ENCODE results near the gene FADS2. TPM values are rescaled to one million over a fixed set of nuclear protein-coding genes. Genes with fewer than 3 reads are reported as not detected.

Gene FADS2
- total and polyA plus RNA-seq, 9 of the 15 experiments (the other 6 are each of a cell fraction or from before 2014, with no cell fraction given): 2.9 to 42.8 (median 16.2) TPM

DNA sequence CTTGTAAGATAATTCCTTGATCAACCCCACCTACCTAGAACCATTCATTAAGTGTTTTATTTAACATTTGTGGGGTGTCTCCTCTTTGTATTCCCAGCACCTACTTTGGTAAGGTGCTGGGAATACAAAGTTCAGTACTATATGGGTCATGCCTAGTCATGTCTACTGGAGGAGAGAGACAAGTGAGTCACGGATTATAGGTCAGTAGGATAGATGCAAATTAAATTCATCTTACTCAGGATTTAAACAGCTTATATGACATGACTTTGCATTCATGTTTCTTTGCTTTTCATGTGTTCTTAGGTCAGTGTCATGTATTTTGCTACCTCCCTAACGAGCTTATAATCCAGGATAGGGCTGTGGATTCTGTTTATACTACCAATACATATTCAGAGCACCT lies 7.9 kb upstream of the FADS2 start (continued):
- TF ChIP-seq, protein P1, sequence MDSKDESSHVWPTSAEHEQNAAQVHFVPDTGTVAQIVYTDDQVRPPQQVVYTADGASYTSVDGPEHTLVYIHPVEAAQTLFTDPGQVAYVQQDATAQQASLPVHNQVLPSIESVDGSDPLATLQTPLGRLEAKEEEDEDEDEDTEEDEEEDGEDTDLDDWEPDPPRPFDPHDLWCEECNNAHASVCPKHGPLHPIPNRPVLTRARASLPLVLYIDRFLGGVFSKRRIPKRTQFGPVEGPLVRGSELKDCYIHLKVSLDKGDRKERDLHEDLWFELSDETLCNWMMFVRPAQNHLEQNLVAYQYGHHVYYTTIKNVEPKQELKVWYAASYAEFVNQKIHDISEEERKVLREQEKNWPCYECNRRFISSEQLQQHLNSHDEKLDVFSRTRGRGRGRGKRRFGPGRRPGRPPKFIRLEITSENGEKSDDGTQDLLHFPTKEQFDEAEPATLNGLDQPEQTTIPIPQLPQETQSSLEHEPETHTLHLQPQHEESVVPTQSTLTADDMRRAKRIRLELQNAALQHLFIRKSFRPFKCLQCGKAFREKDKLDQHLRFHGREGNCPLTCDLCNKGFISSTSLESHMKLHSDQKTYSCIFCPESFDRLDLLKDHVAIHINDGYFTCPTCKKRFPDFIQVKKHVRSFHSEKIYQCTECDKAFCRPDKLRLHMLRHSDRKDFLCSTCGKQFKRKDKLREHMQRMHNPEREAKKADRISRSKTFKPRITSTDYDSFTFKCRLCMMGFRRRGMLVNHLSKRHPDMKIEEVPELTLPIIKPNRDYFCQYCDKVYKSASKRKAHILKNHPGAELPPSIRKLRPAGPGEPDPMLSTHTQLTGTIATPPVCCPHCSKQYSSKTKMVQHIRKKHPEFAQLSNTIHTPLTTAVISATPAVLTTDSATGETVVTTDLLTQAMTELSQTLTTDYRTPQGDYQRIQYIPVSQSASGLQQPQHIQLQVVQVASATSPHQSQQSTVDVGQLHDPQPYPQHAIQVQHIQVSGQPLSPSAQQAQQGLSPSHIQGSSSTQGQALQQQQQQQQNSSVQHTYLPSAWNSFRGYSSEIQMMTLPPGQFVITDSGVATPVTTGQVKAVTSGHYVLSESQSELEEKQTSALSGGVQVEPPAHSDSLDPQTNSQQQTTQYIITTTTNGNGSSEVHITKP (IDR thresholded peaks at IDR 0.05; ENCODE audit: partially characterized antibody): no peak
- TF ChIP-seq HINFP (tag; conservative IDR thresholded peaks at IDR 0.05; ENCODE audit: low read depth) (no peak), PTRF (tag; IDR thresholded peaks at IDR 0.05) (no peak), KDM5B (IDR thresholded peaks at IDR 0.05; ENCODE audit: insufficient replicate concordance, low read depth, low read length) (no peak), FOSL1 (tag; conservative IDR thresholded peaks at IDR 0.05) (peak; percentile 57; the same call in 1 of the 2 replicates)
- TF ChIP-seq, protein P2, sequence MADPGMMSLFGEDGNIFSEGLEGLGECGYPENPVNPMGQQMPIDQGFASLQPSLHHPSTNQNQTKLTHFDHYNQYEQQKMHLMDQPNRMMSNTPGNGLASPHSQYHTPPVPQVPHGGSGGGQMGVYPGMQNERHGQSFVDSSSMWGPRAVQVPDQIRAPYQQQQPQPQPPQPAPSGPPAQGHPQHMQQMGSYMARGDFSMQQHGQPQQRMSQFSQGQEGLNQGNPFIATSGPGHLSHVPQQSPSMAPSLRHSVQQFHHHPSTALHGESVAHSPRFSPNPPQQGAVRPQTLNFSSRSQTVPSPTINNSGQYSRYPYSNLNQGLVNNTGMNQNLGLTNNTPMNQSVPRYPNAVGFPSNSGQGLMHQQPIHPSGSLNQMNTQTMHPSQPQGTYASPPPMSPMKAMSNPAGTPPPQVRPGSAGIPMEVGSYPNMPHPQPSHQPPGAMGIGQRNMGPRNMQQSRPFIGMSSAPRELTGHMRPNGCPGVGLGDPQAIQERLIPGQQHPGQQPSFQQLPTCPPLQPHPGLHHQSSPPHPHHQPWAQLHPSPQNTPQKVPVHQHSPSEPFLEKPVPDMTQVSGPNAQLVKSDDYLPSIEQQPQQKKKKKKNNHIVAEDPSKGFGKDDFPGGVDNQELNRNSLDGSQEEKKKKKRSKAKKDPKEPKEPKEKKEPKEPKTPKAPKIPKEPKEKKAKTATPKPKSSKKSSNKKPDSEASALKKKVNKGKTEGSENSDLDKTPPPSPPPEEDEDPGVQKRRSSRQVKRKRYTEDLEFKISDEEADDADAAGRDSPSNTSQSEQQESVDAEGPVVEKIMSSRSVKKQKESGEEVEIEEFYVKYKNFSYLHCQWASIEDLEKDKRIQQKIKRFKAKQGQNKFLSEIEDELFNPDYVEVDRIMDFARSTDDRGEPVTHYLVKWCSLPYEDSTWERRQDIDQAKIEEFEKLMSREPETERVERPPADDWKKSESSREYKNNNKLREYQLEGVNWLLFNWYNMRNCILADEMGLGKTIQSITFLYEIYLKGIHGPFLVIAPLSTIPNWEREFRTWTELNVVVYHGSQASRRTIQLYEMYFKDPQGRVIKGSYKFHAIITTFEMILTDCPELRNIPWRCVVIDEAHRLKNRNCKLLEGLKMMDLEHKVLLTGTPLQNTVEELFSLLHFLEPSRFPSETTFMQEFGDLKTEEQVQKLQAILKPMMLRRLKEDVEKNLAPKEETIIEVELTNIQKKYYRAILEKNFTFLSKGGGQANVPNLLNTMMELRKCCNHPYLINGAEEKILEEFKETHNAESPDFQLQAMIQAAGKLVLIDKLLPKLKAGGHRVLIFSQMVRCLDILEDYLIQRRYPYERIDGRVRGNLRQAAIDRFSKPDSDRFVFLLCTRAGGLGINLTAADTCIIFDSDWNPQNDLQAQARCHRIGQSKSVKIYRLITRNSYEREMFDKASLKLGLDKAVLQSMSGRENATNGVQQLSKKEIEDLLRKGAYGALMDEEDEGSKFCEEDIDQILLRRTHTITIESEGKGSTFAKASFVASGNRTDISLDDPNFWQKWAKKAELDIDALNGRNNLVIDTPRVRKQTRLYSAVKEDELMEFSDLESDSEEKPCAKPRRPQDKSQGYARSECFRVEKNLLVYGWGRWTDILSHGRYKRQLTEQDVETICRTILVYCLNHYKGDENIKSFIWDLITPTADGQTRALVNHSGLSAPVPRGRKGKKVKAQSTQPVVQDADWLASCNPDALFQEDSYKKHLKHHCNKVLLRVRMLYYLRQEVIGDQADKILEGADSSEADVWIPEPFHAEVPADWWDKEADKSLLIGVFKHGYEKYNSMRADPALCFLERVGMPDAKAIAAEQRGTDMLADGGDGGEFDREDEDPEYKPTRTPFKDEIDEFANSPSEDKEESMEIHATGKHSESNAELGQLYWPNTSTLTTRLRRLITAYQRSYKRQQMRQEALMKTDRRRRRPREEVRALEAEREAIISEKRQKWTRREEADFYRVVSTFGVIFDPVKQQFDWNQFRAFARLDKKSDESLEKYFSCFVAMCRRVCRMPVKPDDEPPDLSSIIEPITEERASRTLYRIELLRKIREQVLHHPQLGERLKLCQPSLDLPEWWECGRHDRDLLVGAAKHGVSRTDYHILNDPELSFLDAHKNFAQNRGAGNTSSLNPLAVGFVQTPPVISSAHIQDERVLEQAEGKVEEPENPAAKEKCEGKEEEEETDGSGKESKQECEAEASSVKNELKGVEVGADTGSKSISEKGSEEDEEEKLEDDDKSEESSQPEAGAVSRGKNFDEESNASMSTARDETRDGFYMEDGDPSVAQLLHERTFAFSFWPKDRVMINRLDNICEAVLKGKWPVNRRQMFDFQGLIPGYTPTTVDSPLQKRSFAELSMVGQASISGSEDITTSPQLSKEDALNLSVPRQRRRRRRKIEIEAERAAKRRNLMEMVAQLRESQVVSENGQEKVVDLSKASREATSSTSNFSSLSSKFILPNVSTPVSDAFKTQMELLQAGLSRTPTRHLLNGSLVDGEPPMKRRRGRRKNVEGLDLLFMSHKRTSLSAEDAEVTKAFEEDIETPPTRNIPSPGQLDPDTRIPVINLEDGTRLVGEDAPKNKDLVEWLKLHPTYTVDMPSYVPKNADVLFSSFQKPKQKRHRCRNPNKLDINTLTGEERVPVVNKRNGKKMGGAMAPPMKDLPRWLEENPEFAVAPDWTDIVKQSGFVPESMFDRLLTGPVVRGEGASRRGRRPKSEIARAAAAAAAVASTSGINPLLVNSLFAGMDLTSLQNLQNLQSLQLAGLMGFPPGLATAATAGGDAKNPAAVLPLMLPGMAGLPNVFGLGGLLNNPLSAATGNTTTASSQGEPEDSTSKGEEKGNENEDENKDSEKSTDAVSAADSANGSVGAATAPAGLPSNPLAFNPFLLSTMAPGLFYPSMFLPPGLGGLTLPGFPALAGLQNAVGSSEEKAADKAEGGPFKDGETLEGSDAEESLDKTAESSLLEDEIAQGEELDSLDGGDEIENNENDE (IDR thresholded peaks at IDR 0.05; ENCODE audit: low read depth, low read length): no peak
